ENCODE results near the gene TDRD10. TPM values are rescaled to one million over a fixed set of nuclear protein-coding genes. Genes with fewer than 3 reads are reported as not detected.
"Not testable (repeated sequence)": the region's sequence is repeated elsewhere in the genome, so short reads cannot be mapped to it uniquely, and the experiment has no call there.

TDRD10 gene
- total RNA-seq, 1 donor from 2014 or later = 2.3 TPM

- DNase-seq (ENCODE audit: low spot score) = no peak
These were observed 12.1 kb downstream of the TDRD10 start for GRCh38 chr1:154514066-154514553.

GRCh38 chr1:154517661-154518060 is 15.6 kb downstream of the TDRD10 start:
- no peak for DNase-seq (ENCODE audit: low spot score)

GRCh38 chr1:154519591-154519991 is 17.6 kb downstream of the TDRD10 start:
- DNase-seq (ENCODE audit: low spot score) = no peak

- no peak for DNase-seq (ENCODE audit: low spot score)
These were observed 18.3 kb downstream of the TDRD10 start for GRCh38 chr1:154520333-154520732.

GRCh38 chr1:154521695-154522094 is 19.7 kb downstream of the TDRD10 start:
- DNase-seq (ENCODE audit: low spot score) = no peak

GRCh38 chr1:154524881-154525280 is 22.9 kb downstream of the TDRD10 start:
- no peak for DNase-seq (ENCODE audit: low spot score)

GRCh38 chr1:154527192-154527591 is 25.2 kb downstream of the TDRD10 start:
- no peak for DNase-seq (ENCODE audit: low spot score)

- DNase-seq (ENCODE audit: low spot score) = no peak
These were observed 27.3 kb downstream of the TDRD10 start for GRCh38 chr1:154529308-154529707.

- not testable (repeated sequence) for DNase-seq (ENCODE audit: low spot score)
These were observed 29.9 kb downstream of the TDRD10 start for GRCh38 chr1:154531950-154532349.

- DNase-seq (ENCODE audit: low spot score) = no peak
These were observed 32.2 kb downstream of the TDRD10 start for GRCh38 chr1:154533952-154534844.

GRCh38 chr1:154536570-154536969 is 34.6 kb downstream of the TDRD10 start:
- DNase-seq (ENCODE audit: low spot score) = no peak

- no peak for DNase-seq (ENCODE audit: low spot score)
These were observed 37.8 kb downstream of the TDRD10 start for GRCh38 chr1:154539486-154540483.

GRCh38 chr1:154541231-154541630 is 39.2 kb downstream of the TDRD10 start:
- no peak for DNase-seq (ENCODE audit: low spot score)

- DNase-seq (ENCODE audit: low spot score) = peak; percentile 48
These were observed 44.4 kb downstream of the TDRD10 start for GRCh38 chr1:154546264-154547063.

- DNase-seq (ENCODE audit: low spot score) = no peak
These were observed 45.2 kb downstream of the TDRD10 start for GRCh38 chr1:154547105-154547732.

GRCh38 chr1:154548028-154548427 is 46.0 kb downstream of the TDRD10 start:
- no peak for DNase-seq (ENCODE audit: low spot score)

GRCh38 chr1:154549202-154549770 is 47.3 kb downstream of the TDRD10 start:
- no peak for DNase-seq (ENCODE audit: low spot score)

- no peak for DNase-seq (ENCODE audit: low spot score)
These were observed 48.1 kb downstream of the TDRD10 start for GRCh38 chr1:154550070-154550469.

- no peak for DNase-seq (ENCODE audit: low spot score)
These were observed 48.6 kb downstream of the TDRD10 start for GRCh38 chr1:154550657-154551056.

- DNase-seq (ENCODE audit: low spot score) = no peak
These were observed 49.5 kb downstream of the TDRD10 start for GRCh38 chr1:154551474-154551873.
